Left lung (tissue), 10 donors: ENCODE results near the gene SMYD2. TPM values are rescaled to one million over a fixed set of nuclear protein-coding genes. Genes with fewer than 3 reads are reported as not detected.

ENCODE experiments used
- ATAC-seq: fragments of 200-7000 bp; cut with Tn5 transposase; one replicate; pipeline ENCODE4 v1.9.1; 2020; ENCODE audit warnings: moderate library complexity
- DNase-seq, 4 donors: peaks; one replicate each; pipeline ENCODE4 v3.0.0-alpha.2; 2013 to 2020
- H3K27ac ChIP-seq, 2 donors: fragments of 200-600 bp; sonication (generic) in 1 of 2; one replicate each; pipeline versions ENCODE4 v1.5.0 to v1.8.0; 2020 to 2021
- H3K27me3 ChIP-seq, 2 donors: fragments of 200-600 bp; sonication (generic) in 1 of 2; one replicate each; pipeline versions ENCODE4 v1.5.0 to v1.8.0; 2020 to 2021
- H3K36me3 ChIP-seq, 2 donors: fragments of 200-600 bp; sonication (generic) in 1 of 2; one replicate each; pipeline versions ENCODE4 v1.5.0 to v1.8.0; 2020 to 2021
- H3K4me1 ChIP-seq, 2 donors: fragments of 200-600 bp; one replicate each; pipeline ENCODE4 v1.8.0; 2021
- H3K4me3 ChIP-seq, 2 donors: fragments of 200-600 bp; sonication (generic) in 1 of 2; one replicate each; pipeline versions ENCODE4 v1.5.0 to v1.8.0; 2020 to 2021; ENCODE audit warnings: mild to moderate bottlenecking in 1 of 2
- H3K9me3 ChIP-seq, 2 donors: fragments of 200-600 bp; sonication (generic) in 1 of 2; one replicate each; pipeline versions ENCODE4 v1.5.0 to v1.8.0; 2020 to 2021
- CTCF ChIP-seq, 2 donors: fragments of 200-600 bp; sonication (generic) in 1 of 2; IDR thresholded peaks; one replicate each; pipeline versions ENCODE4 v1.5.0 to v1.8.0; 2021; ENCODE audit warnings: antibody characterized with exemption in 2 of 2
- intact Hi-C, 2 donors: fragments of 100-400 bp; cut with DNase I; formaldehyde crosslinking; loops; one replicate each; pipeline versions ENCODE4 v1.11.2 to v1.14.2; 2022
- polyA plus RNA-seq, 6 donors: library from polyadenylated mRNA; unstranded; fragments of 120-200 nt; gene quantifications; one replicate each; pipeline ENCODE4 v1.2.1, GENCODE V29; 2013; ENCODE audit not compliant: insufficient read length in 6 of 6
- total RNA-seq, 2 donors: library from RNA; stranded (reverse); fragmentation: NEBNext Ultra II Directional; extraction: Animal tissue kit (Norgen Biotek cat#: 25700); gene quantifications; one replicate each; pipeline ENCODE4 v1.2.1, GENCODE V29; 2021
- donor health status: DM: no; HTN: yes; CAD: no.
- donor health status: DM: no; HTN: no; CAD: no.

Gene SMYD2
- total and polyA plus RNA-seq, 8 donors, result 33.2 to 75.5 (median 67.8) TPM

GRCh38 chr1:214341932-214342331, 61.0 kb downstream of the SMYD2 start:
- intact Hi-C loops, result no loop called here
- Histone ChIP-seq H3K27ac (no peak overlapping the region), H3K36me3 (no peaks in the 10 kb centered on the region), H3K4me3 (no peak overlapping the region), H3K27me3 (no peaks in the 10 kb centered on the region), H3K4me1 (peaks cover 3 to 4% of the 10 kb centered on the region in 2 donors), H3K9me3 (peaks cover 0 to 1% of the 10 kb centered on the region in 2 donors)
- DNase-seq, result no peak
- ATAC-seq, result no peak
- no peak for TF ChIP-seq CTCF (IDR thresholded peaks at IDR 0.05)

GRCh38 chr1:214342525-214342924, 61.6 kb downstream of the SMYD2 start:
- DNase-seq, result no peak
- Histone ChIP-seq H3K27me3 (no peaks in the 10 kb centered on the region), H3K4me1 (peaks cover under 1 to 4% of the 10 kb centered on the region in 2 donors), H3K4me3 (no peak overlapping the region), H3K36me3 (no peaks in the 10 kb centered on the region), H3K27ac (no peak overlapping the region), H3K9me3 (peaks cover 0 to 1% of the 10 kb centered on the region in 2 donors)
- intact Hi-C loops, result no loop called here
- TF ChIP-seq CTCF (IDR thresholded peaks at IDR 0.05), result no peak
- no peak for ATAC-seq

DNA sequence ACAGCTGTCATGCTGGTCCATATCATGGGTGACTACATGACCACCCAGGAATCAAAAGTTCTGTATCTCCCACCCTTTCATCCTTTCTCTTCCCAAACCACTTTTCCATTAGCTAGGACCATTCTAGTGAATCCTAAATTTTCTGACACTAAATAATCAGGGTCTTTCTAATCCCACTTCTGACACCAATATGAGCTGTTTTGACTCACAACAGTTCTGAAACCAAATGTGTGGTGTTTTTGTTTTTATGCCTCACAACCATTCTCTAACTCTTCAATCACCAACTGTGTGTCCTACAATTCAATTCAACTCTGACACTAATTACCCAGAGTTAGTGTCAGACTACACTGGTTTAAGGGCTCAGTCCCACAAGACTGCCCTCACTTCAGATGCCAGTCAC, 63.9 kb downstream of the SMYD2 start:
- Histone ChIP-seq H3K27me3 (no peaks in the 10 kb centered on the region), H3K4me3 (no peak overlapping the region), H3K36me3 (no peaks in the 10 kb centered on the region), H3K9me3 (peaks cover 0 to 1% of the 10 kb centered on the region in 2 donors), H3K4me1 (no peaks in the 10 kb centered on the region), H3K27ac (no peak overlapping the region)
- intact Hi-C loops, result no loop called here
- no peak for TF ChIP-seq CTCF (IDR thresholded peaks at IDR 0.05)
- no peak for DNase-seq
- ATAC-seq, result no peak

GRCh38 chr1:214349008-214349407, 68.0 kb downstream of the SMYD2 start:
- Histone ChIP-seq H3K9me3 (peaks cover 0 to 1% of the 10 kb centered on the region in 2 donors), H3K4me3 (no peak overlapping the region), H3K4me1 (no peaks in the 10 kb centered on the region), H3K27ac (no peak overlapping the region), H3K27me3 (no peaks in the 10 kb centered on the region), H3K36me3 (no peaks in the 10 kb centered on the region)
- DNase-seq, result no peak
- no peak for TF ChIP-seq CTCF (IDR thresholded peaks at IDR 0.05)
- intact Hi-C loops, result no loop called here
- no peak for ATAC-seq

DNA sequence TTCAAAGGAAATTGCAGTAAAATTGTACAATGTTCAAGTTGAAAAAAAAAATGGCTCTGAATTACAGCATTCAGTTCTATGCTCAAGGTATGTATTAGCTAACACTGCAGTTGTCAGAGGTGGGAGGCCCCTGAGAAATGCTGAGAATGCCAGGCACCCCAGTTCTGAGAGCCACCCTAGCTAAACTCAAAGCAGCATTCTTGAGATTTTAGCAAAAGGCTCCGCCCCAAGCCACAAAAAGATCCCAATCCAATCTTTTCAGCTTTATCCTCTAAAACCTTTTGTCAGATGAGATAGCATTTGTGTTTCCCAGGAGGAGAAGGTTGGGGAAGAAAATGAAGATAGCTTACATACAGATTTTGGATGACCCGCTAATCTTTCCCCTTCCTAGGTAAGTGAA, 68.8 kb downstream of the SMYD2 start:
- no peak for ATAC-seq
- intact Hi-C loops, result no loop called here
- Histone ChIP-seq H3K27me3 (no peaks in the 10 kb centered on the region), H3K36me3 (no peaks in the 10 kb centered on the region), H3K4me1 (no peaks in the 10 kb centered on the region), H3K27ac (no peak overlapping the region), H3K9me3 (no peaks in the 10 kb centered on the region), H3K4me3 (no peak overlapping the region)
- no peak for TF ChIP-seq CTCF (IDR thresholded peaks at IDR 0.05)
- DNase-seq, result no peak
